ENCODE measurements around the gene LTBP2. TPM values are rescaled to one million over a fixed set of nuclear protein-coding genes. Genes with fewer than 3 reads are reported as not detected.

LTBP2 gene
- polyA plus RNA-seq, 1 donor from 2014 or later: 0.33 TPM

- H3K9me2 ChIP-seq (ENCODE audit: insufficient read depth, low read length): no peaks in the 10 kb centered on the region
- no peak overlapping the region for H3K27ac ChIP-seq (ENCODE audit: low read length)
- H2AFZ ChIP-seq (ENCODE audit: low read depth, low read length): no peak overlapping the region
- H3K9me3 ChIP-seq (ENCODE audit: low read length): no peaks in the 10 kb centered on the region
- H3K4me2 ChIP-seq (ENCODE audit: low read length): no peak overlapping the region
- no peak overlapping the region for H3K4me3 ChIP-seq (ENCODE audit: low read length)
- TF ChIP-seq EZH2 (IDR thresholded peaks at IDR 0.05; ENCODE audit: borderline replicate concordance, insufficient read depth, low read length, poor library complexity, severe bottlenecking) (no peak), RAD21 (conservative IDR thresholded peaks at IDR 0.05) (no peak)
- no peaks in the 10 kb centered on the region for H3K79me2 ChIP-seq (replicated peaks; ENCODE audit: insufficient read depth, low read length)
- H3K36me3 ChIP-seq (ENCODE audit: insufficient read depth, low read length): no peaks in the 10 kb centered on the region
- H3K9ac ChIP-seq (ENCODE audit: low read length): no peak overlapping the region
- H3K27me3 ChIP-seq (ENCODE audit: insufficient read depth, low read depth, low read length): no peaks in the 10 kb centered on the region
- no peaks in the 10 kb centered on the region for H4K20me1 ChIP-seq (ENCODE audit: insufficient read depth)
- no peaks in the 10 kb centered on the region for H3F3A ChIP-seq (ENCODE audit: insufficient read depth, low read length, poor library complexity, severe bottlenecking)
Observed at GRCh38 chr14:74572726-74573301, 39.2 kb downstream of the LTBP2 start.

GRCh38 chr14:74571901-74572725 lies 39.9 kb downstream of the LTBP2 start:
- no peak overlapping the region for H3K27ac ChIP-seq (ENCODE audit: low read length)
- H3F3A ChIP-seq (ENCODE audit: insufficient read depth, low read length, poor library complexity, severe bottlenecking): no peaks in the 10 kb centered on the region
- H3K4me3 ChIP-seq (ENCODE audit: low read length): no peak overlapping the region
- no peaks in the 10 kb centered on the region for H3K36me3 ChIP-seq (ENCODE audit: insufficient read depth, low read length)
- no peaks in the 10 kb centered on the region for H3K27me3 ChIP-seq (ENCODE audit: insufficient read depth, low read depth, low read length)
- no peak overlapping the region for H3K9ac ChIP-seq (ENCODE audit: low read length)
- H3K4me2 ChIP-seq (ENCODE audit: low read length): no peak overlapping the region
- TF ChIP-seq POLR2AphosphoS5 (IDR thresholded peaks at IDR 0.05): no peak
- no peak for TF ChIP-seq MXI1 (conservative IDR thresholded peaks at IDR 0.05; ENCODE audit: poor library complexity, severe bottlenecking)
- no peak for TF ChIP-seq TAF1 (IDR thresholded peaks at IDR 0.05; ENCODE audit: low read depth)
- TF ChIP-seq CTCF (IDR thresholded peaks at IDR 0.05; ENCODE audit: poor library complexity, severe bottlenecking): no peak
- no peak for TF ChIP-seq EP300 (conservative IDR thresholded peaks at IDR 0.05; ENCODE audit: poor library complexity, severe bottlenecking)
- no peak for TF ChIP-seq EZH2 (IDR thresholded peaks at IDR 0.05; ENCODE audit: borderline replicate concordance, insufficient read depth, low read length, poor library complexity, severe bottlenecking)
- no peak for TF ChIP-seq SMC3 (conservative IDR thresholded peaks at IDR 0.05; ENCODE audit: poor library complexity)
- H3K9me2 ChIP-seq (ENCODE audit: insufficient read depth, low read length): no peaks in the 10 kb centered on the region
- H3K79me2 ChIP-seq (replicated peaks; ENCODE audit: insufficient read depth, low read length): no peaks in the 10 kb centered on the region
- H4K20me1 ChIP-seq (ENCODE audit: insufficient read depth): no peaks in the 10 kb centered on the region
- H2AFZ ChIP-seq (ENCODE audit: low read depth, low read length): no peak overlapping the region
- no peaks in the 10 kb centered on the region for H3K9me3 ChIP-seq (ENCODE audit: low read length)

- no peak overlapping the region for H3K4me3 ChIP-seq (ENCODE audit: low read length)
- H3K79me2 ChIP-seq (replicated peaks; ENCODE audit: insufficient read depth, low read length): no peaks in the 10 kb centered on the region
- H3F3A ChIP-seq (ENCODE audit: insufficient read depth, low read length, poor library complexity, severe bottlenecking): no peaks in the 10 kb centered on the region
- H3K27me3 ChIP-seq (ENCODE audit: insufficient read depth, low read depth, low read length): no peaks in the 10 kb centered on the region
- no peak overlapping the region for H2AFZ ChIP-seq (ENCODE audit: low read depth, low read length)
- no peaks in the 10 kb centered on the region for H3K36me3 ChIP-seq (ENCODE audit: insufficient read depth, low read length)
- H3K4me2 ChIP-seq (ENCODE audit: low read length): no peak overlapping the region
- H3K9ac ChIP-seq (ENCODE audit: low read length): no peak overlapping the region
- no peak for TF ChIP-seq RAD21 (conservative IDR thresholded peaks at IDR 0.05)
- TF ChIP-seq EP300 (conservative IDR thresholded peaks at IDR 0.05; ENCODE audit: poor library complexity, severe bottlenecking): no peak
- no peak for TF ChIP-seq POLR2AphosphoS5 (IDR thresholded peaks at IDR 0.05)
- TF ChIP-seq SMC3 (conservative IDR thresholded peaks at IDR 0.05; ENCODE audit: poor library complexity): no peak
- no peak for TF ChIP-seq MXI1 (conservative IDR thresholded peaks at IDR 0.05; ENCODE audit: poor library complexity, severe bottlenecking)
- TF ChIP-seq, protein P1, sequence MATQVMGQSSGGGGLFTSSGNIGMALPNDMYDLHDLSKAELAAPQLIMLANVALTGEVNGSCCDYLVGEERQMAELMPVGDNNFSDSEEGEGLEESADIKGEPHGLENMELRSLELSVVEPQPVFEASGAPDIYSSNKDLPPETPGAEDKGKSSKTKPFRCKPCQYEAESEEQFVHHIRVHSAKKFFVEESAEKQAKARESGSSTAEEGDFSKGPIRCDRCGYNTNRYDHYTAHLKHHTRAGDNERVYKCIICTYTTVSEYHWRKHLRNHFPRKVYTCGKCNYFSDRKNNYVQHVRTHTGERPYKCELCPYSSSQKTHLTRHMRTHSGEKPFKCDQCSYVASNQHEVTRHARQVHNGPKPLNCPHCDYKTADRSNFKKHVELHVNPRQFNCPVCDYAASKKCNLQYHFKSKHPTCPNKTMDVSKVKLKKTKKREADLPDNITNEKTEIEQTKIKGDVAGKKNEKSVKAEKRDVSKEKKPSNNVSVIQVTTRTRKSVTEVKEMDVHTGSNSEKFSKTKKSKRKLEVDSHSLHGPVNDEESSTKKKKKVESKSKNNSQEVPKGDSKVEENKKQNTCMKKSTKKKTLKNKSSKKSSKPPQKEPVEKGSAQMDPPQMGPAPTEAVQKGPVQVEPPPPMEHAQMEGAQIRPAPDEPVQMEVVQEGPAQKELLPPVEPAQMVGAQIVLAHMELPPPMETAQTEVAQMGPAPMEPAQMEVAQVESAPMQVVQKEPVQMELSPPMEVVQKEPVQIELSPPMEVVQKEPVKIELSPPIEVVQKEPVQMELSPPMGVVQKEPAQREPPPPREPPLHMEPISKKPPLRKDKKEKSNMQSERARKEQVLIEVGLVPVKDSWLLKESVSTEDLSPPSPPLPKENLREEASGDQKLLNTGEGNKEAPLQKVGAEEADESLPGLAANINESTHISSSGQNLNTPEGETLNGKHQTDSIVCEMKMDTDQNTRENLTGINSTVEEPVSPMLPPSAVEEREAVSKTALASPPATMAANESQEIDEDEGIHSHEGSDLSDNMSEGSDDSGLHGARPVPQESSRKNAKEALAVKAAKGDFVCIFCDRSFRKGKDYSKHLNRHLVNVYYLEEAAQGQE (IDR thresholded peaks at IDR 0.05; ENCODE audit: borderline replicate concordance): no peak
- no peak for TF ChIP-seq CTCF (IDR thresholded peaks at IDR 0.05; ENCODE audit: poor library complexity, severe bottlenecking)
- TF ChIP-seq EZH2 (IDR thresholded peaks at IDR 0.05; ENCODE audit: borderline replicate concordance, insufficient read depth, low read length, poor library complexity, severe bottlenecking): no peak
- no peak for TF ChIP-seq TAF1 (IDR thresholded peaks at IDR 0.05; ENCODE audit: low read depth)
- H3K9me2 ChIP-seq (ENCODE audit: insufficient read depth, low read length): no peaks in the 10 kb centered on the region
- no peak overlapping the region for H3K27ac ChIP-seq (ENCODE audit: low read length)
- no peaks in the 10 kb centered on the region for H3K9me3 ChIP-seq (ENCODE audit: low read length)
- no peaks in the 10 kb centered on the region for H4K20me1 ChIP-seq (ENCODE audit: insufficient read depth)
Observed at GRCh38 chr14:74571441-74571841, 40.6 kb downstream of the LTBP2 start.

Data from neural cell (in vitro differentiated cells).